Astrocyte of the cerebellum (primary cell): ENCODE measurements around the gene PDZRN3.

Source experiments
- DNase-seq: peaks from one replicate; pipeline ENCODE4 v3.0.0-alpha.2; 2011; ENCODE audit warnings: low read depth
- H3K4me3 ChIP-seq: 2 replicates; pipeline ENCODE4 v1.5.1; 2011; ENCODE audit warnings: mild to moderate bottlenecking, low read depth, low read length, moderate library complexity
- in situ Hi-C: cut with HindIII; loops from 2 replicates; pipeline ENCODE4 v1.10.0; 2017; ENCODE audit warnings: low sequenced_read_pairs
- TF ChIP-seq, protein P1 (sequence below): IDR thresholded peaks from 2 replicates; pipeline ENCODE4 v1.5.1; 2012; ENCODE audit warnings: low read length, low read depth, moderate library complexity, mild to moderate bottlenecking; ENCODE audit errors: missing control alignments

Gene PDZRN3

DNA sequence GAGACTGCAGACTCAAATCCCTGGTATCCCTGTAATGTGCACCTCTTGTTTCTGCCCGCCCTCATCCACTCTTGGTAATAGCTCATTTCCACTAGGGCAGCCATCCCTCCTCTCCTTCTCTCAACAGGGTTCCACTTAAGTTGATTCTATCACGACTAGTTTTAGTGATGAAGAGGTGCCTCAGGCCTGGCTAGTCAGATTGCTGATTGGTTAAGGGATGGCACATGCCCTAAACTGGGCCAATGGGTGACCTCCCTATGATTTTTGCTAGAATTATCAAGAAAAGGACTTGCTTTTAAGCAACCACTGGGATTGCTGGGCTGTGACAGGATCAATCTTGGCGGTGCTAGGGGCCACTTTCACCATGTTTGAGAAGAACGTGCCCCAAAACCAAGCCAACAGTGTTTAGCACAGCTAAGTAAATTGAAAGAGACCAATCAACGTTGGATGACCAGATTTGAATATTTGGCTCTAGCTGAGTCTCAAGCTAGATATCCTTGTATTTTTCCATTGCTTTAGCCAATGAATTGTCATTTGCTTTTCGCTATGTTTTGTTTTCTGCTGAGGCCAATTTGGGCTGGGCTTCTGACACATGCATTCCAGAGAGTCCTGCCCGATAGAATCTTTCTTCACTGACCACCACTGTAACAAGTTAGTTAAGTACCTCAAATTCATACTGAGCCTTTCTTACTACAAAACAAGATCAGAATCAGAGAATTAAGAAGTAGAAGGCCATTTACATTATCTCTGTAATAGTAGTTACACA is 131.0 kb downstream of the PDZRN3 start:
- H3K4me3 ChIP-seq, result no peak overlapping the region
- TF ChIP-seq, protein P1, sequence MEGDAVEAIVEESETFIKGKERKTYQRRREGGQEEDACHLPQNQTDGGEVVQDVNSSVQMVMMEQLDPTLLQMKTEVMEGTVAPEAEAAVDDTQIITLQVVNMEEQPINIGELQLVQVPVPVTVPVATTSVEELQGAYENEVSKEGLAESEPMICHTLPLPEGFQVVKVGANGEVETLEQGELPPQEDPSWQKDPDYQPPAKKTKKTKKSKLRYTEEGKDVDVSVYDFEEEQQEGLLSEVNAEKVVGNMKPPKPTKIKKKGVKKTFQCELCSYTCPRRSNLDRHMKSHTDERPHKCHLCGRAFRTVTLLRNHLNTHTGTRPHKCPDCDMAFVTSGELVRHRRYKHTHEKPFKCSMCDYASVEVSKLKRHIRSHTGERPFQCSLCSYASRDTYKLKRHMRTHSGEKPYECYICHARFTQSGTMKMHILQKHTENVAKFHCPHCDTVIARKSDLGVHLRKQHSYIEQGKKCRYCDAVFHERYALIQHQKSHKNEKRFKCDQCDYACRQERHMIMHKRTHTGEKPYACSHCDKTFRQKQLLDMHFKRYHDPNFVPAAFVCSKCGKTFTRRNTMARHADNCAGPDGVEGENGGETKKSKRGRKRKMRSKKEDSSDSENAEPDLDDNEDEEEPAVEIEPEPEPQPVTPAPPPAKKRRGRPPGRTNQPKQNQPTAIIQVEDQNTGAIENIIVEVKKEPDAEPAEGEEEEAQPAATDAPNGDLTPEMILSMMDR, result no peak
- peak; percentile 82 for DNase-seq
- in situ Hi-C loops, result loop anchor here (10.0 kb wide), 1 partner anchor 399 kb away; no protein-coding TSS in a partner anchor

- in situ Hi-C loops, result loop anchor here (10.0 kb wide), 1 partner anchor 397 kb away; no protein-coding TSS in a partner anchor
- DNase-seq, result no peak
- TF ChIP-seq, protein P1, result no peak
- H3K4me3 ChIP-seq, result no peak overlapping the region
Observed at GRCh38 chr3:73492186-73492585, 132.6 kb downstream of the PDZRN3 start.

- DNase-seq, result peak; percentile 23
- in situ Hi-C loops, result loop anchor here (10.0 kb wide), 1 partner anchor 396 kb away; no protein-coding TSS in a partner anchor
- TF ChIP-seq, protein P1, result no peak
- no peak overlapping the region for H3K4me3 ChIP-seq
Observed at GRCh38 chr3:73491287-73491662, 133.5 kb downstream of the PDZRN3 start.

- H3K4me3 ChIP-seq, result no peak overlapping the region
- in situ Hi-C loops, result loop anchor here (10.0 kb wide), 1 partner anchor 396 kb away; no protein-coding TSS in a partner anchor
- TF ChIP-seq, protein P1, result no peak
- DNase-seq, result peak; percentile 73
Observed at GRCh38 chr3:73490453-73491286, 134.1 kb downstream of the PDZRN3 start.

- no peak for DNase-seq
- no peak overlapping the region for H3K4me3 ChIP-seq
- TF ChIP-seq, protein P1, result no peak
- in situ Hi-C loops, result no loop called here
Observed at GRCh38 chr3:73485877-73486330, 138.8 kb downstream of the PDZRN3 start.

GRCh38 chr3:73484656-73485248 is 140.0 kb downstream of the PDZRN3 start:
- TF ChIP-seq, protein P1, result no peak
- no peak overlapping the region for H3K4me3 ChIP-seq
- in situ Hi-C loops, result no loop called here
- no peak for DNase-seq
